Prostate gland (tissue), 2 donors: ENCODE data around the gene KRT86.

ENCODE experiments used
- POLR2A ChIP-seq: fragments of 450-650 bp; IDR thresholded peaks from one replicate; pipeline ENCODE4 v1.6.1; 2016; ENCODE audit warnings: antibody characterized with exemption, mild to moderate bottlenecking
- POLR2AphosphoS5 ChIP-seq: sonication (generic); formaldehyde crosslinking; IDR thresholded peaks from one replicate; pipeline ENCODE4 v1.6.1; 2017; ENCODE audit warnings: antibody characterized with exemption
- TF ChIP-seq, protein P1 (sequence below), 4 experiments: fragments of 200-600 bp in 2 of 4; fragments of 450-650 bp in 2 of 4; sonication (generic) in 2 of 4; IDR thresholded peaks; 1 replicate in 3 of 4; 2 replicates in 1 of 4; pipeline ENCODE4 v1.5.1; 2016 to 2019; ENCODE audit warnings: antibody characterized with exemption in 4 of 4, mild to moderate bottlenecking in 2 of 4, moderate library complexity in 2 of 4

DNA sequence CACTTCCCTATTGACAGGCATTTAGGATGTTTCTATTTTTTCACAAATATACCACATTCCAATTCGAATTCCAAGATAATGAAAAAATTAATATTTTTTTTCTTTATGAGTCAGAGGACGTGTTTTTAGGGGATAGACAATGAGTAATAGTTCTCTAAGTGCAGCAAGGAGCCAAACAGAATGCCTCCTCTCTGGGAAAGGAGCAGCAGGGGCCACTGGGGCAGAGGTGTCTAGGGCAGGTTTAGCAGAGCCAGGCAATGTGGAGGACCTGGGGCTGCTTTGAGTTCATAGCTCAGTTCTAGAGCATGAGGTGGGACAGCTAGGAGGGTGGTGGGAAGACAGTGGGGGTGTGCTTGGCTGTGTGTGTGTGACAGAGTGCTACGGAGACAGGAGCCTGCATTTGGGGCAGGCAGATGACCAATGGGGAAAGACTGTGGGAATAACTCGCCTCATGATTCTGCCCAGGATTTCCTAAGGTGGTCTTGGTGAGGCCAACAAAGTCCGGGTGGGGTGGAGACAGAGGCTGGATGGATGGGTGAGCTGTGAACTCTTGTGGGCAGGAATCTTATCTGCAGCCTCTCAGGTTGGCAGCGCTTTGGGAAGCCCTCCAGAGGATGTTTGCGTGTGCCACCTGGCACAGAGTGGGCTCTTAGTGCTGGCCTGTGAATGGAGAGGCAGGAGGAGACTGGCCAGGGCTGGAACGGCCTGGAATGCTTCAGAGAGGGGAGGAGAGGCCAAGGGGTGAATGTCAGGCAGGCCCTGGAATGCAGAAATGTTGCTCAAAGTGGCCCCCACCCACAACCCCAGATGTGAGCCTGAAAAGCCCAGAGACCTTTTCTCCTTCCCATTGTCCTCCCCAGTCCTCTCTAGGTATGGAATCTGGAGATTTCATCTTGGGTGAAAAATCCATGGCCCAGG lies 43.8 kb upstream of the KRT86 start:
- TF ChIP-seq, protein P1, sequence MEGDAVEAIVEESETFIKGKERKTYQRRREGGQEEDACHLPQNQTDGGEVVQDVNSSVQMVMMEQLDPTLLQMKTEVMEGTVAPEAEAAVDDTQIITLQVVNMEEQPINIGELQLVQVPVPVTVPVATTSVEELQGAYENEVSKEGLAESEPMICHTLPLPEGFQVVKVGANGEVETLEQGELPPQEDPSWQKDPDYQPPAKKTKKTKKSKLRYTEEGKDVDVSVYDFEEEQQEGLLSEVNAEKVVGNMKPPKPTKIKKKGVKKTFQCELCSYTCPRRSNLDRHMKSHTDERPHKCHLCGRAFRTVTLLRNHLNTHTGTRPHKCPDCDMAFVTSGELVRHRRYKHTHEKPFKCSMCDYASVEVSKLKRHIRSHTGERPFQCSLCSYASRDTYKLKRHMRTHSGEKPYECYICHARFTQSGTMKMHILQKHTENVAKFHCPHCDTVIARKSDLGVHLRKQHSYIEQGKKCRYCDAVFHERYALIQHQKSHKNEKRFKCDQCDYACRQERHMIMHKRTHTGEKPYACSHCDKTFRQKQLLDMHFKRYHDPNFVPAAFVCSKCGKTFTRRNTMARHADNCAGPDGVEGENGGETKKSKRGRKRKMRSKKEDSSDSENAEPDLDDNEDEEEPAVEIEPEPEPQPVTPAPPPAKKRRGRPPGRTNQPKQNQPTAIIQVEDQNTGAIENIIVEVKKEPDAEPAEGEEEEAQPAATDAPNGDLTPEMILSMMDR (IDR thresholded peaks at IDR 0.05) = no peak
- TF ChIP-seq POLR2A = no peak
- peak; percentile 35 for TF ChIP-seq POLR2AphosphoS5
